GM19240 (cell line): ENCODE results near the gene G6PC1.

Source experiments
- DNase-seq: peaks from one replicate; pipeline ENCODE4 v3.0.0; 2011; ENCODE audit warnings: low spot score; ENCODE audit not compliant: insufficient read length

Gene G6PC1

DNA sequence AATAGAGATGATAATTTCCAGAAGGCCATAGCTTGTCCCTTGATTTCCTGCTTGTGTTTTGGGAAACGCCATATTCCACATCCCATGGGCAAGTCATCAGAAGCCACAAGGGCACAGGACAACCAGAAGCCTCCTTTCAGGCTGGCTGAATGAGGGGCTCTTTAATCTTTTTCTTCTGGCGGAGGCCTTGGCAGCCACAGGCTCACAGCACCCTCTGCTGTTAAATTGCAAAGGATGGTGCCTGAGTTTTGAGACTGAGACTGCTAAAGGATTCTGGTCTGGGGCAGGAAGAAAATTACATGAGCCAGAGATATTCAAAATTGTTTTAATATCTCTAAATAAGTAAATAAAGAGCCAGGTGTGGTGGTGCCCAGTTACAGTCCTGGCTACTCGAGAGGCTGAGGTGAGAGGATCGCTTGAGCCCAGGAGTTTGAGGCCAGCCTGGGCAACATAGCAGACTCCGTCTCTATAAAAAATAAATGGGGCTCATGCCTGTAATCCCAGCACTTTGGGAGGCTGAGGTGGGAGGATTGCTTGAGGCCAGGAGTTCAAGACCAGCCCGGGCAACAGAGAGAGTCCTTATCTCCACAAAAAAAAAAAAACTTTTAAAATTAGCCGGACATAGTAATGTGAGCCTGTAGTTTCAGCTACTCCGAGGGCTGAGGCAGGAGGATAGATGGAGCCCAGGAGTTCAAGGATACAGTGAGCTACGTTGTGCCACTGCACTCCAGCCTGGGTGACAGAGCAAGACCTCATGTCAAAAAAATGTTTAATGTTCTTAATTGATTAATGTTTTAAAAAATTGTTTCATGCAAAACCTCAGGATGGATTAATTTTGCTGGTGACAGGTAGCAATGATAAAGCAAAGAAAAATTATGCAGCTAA lies 37.4 kb downstream of the G6PC1 start:
- DNase-seq, result peak; percentile 28

DNA sequence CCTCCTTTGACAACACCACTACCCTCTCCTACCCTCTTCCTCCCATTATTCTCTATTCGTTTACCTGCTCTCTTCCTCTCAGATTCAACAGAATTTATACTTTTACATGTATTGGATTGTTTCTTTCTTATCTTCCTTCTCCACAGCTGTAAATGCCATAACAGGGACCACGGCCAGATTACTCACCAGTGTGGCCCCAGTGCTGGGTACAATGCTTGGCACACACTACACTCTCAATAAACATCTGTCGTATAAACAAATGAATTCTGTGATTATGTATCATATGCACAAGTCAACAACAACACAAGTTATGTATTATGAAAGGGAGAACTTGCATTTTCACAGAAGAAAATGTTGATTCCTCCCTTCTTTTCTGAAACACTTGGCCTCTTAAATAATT lies 43.6 kb downstream of the G6PC1 start:
- no peak for DNase-seq

GRCh38 chr17:42946812-42947211 lies 46.2 kb downstream of the G6PC1 start:
- no peak for DNase-seq

- DNase-seq, result no peak
Measured at GRCh38 chr17:42950044-42950783, 49.6 kb downstream of the G6PC1 start.
